Suprapubic skin (tissue), 4 donors: ENCODE results near the gene RGS7.

Source experiments
- EP300 ChIP-seq: sonication (generic); formaldehyde crosslinking; IDR thresholded peaks from one replicate; pipeline ENCODE4 v1.6.1; 2017; ENCODE audit warnings: antibody characterized with exemption
- POLR2A ChIP-seq, 2 donors: fragments of 450-650 bp; IDR thresholded peaks; one replicate each; pipeline ENCODE4 v1.6.1; 2017; ENCODE audit warnings: antibody characterized with exemption in 2 of 2, mild to moderate bottlenecking in 2 of 2, moderate library complexity in 2 of 2
- POLR2AphosphoS5 ChIP-seq, 3 donors: sonication (generic); formaldehyde crosslinking; IDR thresholded peaks; one replicate each; pipeline ENCODE4 v1.6.1; 2017; ENCODE audit warnings: antibody characterized with exemption in 3 of 3
- TF ChIP-seq, protein P1 (sequence below), 2 donors: fragments of 200-600 bp in 1 of 2; fragments of 450-650 bp in 1 of 2; sonication (generic) in 1 of 2; IDR thresholded peaks; one replicate each; pipeline ENCODE4 v1.5.1; 2016 to 2019; ENCODE audit warnings: antibody characterized with exemption in 2 of 2, mild to moderate bottlenecking in 1 of 2, moderate library complexity in 1 of 2

DNA sequence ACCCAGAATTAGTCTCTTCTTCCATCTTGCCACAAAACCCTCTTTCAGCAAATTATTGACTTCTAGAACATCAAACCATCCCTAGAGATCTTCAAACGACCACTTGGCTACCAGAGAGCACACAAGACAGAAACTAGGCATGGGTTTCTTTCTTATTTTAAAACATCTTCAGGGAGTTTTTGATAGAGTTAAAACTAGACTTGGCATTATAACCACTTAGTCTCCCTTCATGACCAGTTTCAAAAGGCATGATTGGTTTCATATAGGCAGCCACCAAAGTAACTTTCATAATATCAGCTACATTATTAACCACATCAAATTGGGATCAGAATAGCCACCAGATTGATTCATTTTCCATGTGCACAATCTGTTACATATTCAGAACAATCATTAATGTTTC is 376.7 kb downstream of the RGS7 start:
- TF ChIP-seq POLR2AphosphoS5 (IDR thresholded peaks at IDR 0.05): no peak
- TF ChIP-seq, protein P1, sequence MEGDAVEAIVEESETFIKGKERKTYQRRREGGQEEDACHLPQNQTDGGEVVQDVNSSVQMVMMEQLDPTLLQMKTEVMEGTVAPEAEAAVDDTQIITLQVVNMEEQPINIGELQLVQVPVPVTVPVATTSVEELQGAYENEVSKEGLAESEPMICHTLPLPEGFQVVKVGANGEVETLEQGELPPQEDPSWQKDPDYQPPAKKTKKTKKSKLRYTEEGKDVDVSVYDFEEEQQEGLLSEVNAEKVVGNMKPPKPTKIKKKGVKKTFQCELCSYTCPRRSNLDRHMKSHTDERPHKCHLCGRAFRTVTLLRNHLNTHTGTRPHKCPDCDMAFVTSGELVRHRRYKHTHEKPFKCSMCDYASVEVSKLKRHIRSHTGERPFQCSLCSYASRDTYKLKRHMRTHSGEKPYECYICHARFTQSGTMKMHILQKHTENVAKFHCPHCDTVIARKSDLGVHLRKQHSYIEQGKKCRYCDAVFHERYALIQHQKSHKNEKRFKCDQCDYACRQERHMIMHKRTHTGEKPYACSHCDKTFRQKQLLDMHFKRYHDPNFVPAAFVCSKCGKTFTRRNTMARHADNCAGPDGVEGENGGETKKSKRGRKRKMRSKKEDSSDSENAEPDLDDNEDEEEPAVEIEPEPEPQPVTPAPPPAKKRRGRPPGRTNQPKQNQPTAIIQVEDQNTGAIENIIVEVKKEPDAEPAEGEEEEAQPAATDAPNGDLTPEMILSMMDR (IDR thresholded peaks at IDR 0.05): no peak
- no peak for TF ChIP-seq POLR2A (IDR thresholded peaks at IDR 0.05)
- TF ChIP-seq EP300: no peak
